HG03521 (cell line): ENCODE measurements around the gene NDOR1.
A peak's percentile ranks its signal among the peaks of the same experiment; 100 is the strongest.

ENCODE experiments used
- ATAC-seq: cut with Tn5 transposase; IDR thresholded peaks from one replicate; pipeline ENCODE4 v1.9.1; 2021; ENCODE audit warnings: mild to moderate bottlenecking, moderate library complexity; ENCODE audit not compliant: unreplicated experiment

NDOR1 gene

DNA sequence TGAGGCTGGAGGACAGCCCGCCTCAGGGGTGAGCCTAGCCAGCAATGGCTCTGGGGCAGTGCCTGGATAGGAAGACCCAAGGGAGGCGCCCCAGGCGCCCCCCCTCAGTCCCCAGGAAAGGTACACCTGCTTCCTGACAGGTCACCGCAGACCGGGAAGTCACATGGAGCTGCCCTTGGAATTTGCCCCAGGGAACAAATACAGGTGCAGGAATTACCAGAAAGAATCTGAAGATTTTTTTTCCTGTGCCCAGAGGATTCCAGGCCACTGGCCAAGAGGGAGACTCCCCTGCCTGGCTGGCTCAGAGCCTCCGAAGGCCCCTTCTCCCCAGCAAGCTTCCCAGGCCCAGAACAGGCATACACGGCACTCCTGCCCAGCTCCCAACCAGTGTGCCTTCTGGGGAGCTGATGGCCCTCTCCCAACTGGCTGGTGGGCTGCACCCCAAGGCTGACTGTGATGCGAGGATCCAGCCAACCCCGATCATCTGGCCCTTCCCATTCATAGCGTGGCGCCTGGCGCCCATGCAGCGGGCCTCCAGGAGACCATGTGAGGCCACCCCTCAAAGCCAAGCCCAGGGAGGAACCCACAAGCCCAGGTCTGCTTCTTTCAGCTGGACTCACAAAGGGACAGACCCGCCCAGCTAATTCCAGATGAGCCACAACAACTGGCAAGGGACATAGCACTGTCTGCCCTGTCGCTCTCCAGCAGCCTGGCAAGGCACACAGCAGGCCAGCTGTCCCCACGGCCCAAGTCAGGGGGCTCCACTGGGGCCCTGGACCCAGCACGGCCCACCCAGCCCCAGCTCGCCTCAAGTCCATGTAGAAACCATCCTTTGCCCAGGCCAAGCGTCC is 7.2 kb upstream of the NDOR1 start:
- ATAC-seq = no peak

DNA sequence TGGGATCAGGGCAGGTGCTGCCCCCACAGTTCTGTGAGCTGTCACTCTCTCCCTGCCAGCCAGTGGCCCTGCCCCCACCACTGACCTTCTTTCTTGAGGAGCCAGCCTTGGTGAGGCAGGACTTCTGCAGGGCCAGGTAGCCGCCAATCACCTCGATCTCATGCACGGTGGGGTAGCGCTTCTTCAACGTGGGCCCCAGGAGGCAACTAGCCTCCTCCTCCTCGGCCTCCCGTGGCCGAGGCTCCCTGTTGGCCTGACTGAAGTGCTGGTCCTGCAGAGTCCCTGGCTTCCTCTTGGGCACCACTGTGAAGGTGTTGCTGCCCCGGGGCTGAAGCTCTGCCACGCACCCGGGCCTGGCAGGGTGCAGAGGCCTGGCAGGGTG is 6.6 kb upstream of the NDOR1 start:
- ATAC-seq = no peak

DNA sequence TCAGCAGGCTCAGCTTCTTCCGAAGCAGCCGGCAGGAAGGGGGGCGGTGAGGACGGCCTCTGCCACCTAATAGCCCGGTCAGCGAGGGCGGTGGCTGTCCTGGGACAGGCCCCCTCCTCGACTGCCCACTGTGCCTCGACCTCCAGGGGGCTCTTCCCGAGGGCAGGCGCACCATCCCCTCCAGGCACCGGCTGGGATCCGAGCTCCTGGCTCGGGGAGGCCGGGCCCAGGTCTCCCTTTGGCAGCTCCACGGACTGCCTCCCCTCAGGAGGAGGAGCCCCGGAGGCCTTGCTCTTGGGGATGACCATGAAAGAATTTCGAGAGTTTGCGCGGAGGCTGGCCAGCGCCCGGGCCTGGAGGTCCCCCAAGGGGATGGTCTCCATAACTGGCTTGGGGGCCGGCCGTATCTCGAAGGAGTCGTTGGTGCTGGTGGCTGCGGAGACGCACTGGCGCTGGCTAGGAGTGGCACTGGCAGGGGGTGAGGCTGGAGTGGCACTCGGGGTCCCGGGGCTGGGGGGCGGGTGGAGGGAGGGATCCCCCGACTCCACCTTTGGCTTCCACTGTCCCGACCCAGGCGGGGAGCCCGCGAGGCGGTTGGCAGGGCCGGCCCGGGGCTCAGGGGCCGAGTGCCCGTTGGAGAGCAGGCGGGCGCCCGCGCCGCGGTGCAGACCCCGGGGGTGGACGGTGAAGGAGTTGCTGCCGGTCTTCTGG is 5.9 kb upstream of the NDOR1 start:
- ATAC-seq = no peak

DNA sequence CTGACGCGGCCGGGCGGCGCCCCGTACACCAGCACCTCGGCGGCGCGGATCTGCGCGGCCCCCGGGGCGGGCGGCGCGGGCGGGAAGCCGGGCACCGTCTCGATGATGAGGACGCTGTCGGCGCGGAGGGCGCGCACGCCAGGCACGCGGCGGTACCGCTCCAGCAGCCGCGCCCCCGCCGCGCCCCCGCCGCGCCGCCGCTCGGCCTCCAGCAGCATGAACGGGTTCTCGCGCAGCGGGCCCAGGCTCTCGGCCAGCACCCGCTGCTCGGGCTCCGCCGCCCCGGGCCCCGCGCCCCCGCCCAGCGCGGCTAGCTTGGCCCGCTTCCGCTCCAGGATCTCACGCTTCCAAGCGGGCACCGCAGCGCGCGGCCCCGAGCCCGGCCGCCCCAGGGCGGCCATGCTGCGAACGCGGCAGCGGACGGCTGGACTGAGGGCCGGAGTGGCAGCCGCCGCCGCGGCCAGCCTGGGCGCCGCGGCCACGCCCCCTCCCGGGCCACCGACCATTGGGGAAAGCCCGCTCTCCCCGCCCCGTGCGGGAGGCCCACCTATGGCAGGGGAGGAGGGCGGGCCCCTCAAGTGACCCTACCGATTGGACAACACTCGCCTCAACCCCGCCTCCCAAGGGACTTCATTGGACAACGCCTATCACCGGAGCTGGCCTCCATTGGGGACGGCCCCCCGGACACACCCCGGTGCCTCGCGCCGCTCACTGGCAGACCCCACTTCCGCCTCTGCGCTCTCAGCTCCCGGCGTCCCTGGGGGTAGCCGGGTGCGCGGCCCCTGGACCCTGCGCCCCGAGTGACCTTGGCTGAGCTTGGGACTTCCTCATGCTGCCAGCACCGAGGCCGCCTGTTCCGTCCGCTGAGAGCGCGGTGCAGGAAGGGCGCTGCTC is 4.9 kb upstream of the NDOR1 start, which contains the start of gene TPRN:
Gene TPRN (minus strand): TSS at position 431 of the 894 bp plus-strand sequence. CDS start 30 bp downstream, at position 401.
- peak; percentile 87 for ATAC-seq

DNA sequence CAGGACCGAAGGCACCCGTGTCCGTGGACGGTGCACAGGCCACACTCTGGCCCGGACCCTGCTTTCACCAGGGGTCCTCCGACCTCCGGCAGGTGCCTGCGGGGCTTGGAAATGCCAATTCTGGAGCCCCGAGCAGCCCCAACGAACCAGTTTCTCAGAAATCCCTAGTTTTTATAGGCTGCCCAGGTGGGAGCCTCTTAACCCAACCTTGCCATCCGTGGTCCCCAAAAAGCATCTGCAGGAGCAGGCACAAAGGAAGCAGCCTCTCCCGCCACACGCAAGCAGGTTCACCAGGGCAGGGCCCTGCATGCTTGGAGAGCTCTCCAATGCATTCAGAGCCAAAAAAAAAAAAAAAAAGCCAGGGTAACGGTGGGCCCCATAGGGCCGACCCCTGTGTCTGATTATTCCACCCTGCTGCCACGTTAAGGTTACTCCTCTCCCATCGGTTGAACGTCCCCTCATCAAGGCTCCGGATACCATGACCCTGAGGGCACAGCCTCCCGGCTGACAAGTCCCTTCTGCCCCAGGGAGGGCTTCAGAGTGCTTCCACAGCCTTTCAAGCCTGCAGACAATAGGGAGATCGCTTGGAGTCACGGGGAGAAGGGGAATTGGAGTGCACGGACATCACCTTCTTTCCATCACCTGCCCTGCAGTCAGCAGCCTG is 4.2 kb upstream of the NDOR1 start:
- ATAC-seq = no peak

DNA sequence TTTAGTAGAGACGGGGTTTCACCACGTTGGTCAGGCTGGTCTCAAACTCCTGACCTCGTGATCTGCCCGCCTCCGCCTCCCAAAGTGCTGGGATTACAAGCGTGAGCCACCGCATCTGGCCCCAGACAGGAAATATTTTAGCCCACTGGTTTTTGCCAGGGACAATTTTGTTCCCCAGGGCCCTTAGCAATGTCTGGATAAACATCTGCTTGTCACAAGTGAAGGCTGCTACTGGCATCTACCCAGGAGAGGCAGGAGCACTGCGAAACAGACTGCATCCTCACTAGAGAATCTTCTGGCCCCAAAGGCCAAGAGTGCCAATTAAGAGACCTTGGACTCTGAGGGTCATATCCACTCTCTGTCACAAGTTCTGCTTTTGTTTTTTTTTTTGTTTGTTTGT is 2.5 kb upstream of the NDOR1 start:
- ATAC-seq = no peak

DNA sequence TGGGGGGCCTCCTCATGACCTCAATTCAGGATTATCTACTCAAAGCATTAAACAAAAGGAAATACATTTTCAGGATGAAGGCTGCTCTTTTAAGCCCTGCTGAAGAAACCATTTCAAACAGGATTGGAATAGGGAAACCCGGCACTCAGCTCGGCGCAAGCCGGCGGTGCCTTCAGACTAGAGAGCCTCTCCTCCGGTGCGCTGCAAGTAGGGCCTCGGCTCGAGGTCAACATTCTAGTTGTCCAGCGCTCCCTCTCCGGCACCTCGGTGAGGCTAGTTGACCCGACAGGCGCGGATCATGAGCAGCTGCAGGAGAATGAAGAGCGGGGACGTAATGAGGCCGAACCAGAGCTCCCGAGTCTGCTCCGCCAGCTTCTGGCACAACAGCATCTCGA is 772 bp upstream of the NDOR1 start:
- no peak for ATAC-seq

DNA sequence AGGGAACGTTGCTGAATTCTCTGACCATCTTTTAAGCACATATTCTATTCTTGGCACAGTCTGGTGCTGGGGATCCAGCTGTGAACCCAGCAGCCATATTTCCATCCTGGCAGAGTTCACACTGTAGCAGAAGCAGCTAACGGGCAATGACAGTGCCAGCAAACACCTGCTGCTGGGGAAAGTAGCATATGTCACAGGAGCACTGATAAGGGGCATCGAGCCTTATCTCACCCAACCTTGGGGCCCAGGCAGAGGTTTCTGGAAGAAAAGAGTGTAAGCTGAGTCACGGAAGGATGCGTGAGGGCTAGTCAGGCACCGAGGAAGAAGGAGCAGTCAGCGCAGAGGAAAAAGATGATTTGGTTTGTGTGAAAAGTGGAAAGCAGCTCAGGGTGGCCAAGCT is 1.1 kb downstream of the NDOR1 start:
- ATAC-seq = no peak

DNA sequence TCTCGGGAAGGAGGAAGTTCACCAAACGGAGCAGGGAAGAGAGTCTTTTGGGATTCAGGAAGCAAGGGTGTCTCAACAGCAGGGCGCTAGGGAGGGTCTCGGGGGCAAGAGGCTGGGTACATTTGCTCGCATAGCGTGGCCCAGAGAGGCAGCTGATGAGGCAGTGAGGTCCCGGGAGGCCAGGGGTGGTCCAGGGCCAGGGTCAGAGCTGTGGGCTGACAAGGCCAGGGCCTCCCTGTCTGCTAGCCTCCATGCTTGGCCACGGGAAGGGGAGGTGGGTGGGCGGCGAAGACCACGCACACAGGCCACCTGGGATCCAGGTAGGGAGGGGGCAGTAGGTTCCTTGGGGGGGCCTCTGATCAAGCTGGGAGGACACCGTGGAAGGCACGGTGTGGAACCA is 6.0 kb downstream of the NDOR1 start:
- no peak for ATAC-seq

DNA sequence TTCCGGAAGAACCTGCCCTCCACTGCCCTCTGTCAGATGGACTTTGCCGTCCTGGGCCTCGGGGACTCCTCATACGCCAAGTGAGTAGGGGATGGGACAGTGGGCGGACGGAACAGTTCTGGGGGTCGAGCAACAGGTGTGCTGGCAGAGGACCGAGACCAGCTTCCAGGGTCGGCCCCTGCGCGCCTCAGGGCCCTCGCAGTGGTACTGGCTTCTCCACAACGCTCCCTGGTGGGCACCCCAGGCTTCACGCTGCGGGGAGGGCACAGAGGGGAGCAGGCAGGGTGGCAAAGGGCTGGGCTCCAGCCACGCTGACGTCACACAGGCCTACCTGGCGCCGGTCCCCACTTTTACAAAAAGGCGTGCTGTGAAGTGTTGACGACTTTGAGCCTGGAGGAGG is 7.0 kb downstream of the NDOR1 start:
- ATAC-seq = no peak

DNA sequence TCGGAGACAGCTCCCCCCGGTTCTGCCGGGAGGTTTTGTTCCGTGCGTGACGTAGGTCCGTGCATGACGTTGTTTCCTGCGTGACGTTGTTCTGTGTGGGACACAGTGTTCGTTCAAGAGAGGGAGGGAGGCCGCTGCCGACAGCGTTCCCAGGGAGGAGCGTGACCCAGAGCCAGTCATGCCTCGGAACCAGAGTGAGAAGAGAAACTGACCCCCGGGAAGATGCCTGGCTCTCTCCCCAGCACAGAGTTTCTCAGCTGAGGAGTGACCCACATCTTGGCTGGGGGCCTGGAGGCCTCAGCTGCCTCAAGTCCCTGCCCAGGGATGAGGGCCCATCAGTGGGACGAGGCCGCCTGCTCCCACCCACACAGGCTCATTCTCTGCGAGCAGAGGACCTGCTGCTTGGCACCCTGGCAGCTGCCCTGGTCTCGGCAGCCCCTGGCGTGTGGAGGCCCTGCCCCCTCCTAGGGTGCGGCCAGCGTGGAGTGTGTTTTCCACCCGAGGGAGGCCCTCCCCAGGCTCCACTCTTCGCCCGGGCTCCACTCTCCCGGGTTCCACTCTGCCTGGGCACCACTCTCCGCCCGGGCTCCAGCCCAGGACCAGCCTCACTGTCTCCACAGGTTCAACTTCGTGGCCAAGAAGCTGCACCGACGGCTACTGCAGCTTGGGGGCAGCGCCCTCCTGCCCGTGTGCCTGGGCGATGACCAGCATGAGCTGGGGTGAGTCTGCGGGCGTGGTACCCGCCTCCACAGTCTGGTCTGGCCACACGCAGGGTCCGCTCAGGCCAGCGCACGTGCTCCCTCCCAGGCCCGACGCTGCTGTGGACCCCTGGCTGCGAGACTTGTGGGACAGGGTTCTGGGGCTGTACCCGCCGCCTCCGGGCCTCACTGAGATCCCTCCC is 7.9 kb downstream of the NDOR1 start:
- no peak for ATAC-seq

DNA sequence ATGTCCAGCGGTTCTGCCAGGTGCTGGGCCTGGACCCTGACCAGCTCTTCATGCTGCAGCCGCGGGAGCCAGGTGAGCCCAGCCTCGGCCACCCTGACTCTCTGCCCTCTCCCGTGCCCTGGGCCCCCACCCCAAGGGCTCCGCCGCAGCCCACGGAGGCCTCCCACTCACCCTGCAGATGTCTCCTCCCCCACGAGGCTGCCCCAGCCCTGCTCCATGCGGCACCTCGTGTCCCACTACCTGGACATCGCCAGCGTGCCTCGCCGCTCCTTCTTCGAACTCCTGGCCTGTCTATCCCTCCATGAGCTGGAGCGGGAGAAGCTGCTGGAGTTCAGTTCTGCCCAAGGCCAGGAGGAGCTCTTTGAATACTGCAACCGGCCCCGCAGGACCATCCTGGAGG is 9.1 kb downstream of the NDOR1 start:
- no peak for ATAC-seq

DNA sequence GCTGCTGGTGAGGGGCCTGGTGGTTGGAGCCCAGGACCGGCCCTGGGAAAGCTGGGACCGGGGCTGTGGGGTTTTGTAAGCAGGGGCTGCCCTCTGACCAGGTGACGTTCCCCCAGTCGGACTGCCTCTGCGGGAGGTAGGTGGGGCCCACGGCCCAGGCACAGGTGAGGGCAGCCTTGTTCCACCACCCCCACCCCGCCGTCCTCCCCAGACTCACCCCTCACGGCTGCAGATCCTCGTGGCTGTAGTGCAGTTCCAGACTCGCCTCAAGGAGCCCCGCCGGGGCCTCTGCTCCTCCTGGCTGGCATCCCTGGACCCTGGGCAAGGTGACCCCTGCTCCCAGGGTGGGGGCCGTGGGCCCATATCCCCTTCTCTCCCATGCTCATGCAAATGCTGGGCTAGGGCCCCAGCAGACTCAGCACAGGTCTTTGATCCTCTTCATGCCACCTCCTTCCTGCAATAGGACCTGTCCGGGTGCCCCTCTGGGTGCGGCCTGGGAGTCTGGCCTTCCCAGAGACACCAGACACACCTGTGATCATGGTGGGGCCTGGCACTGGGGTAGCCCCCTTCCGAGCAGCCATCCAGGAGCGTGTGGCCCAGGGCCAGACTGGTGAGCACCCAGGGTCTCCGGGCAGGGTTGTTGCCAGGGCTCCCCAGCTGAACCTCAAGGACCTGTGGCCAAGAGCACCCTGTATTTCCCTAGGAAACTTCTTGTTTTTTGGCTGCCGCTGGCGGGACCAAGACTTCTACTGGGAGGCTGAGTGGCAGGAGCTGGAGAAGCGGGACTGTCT is 9.9 kb downstream of the NDOR1 start:
- no peak for ATAC-seq

DNA sequence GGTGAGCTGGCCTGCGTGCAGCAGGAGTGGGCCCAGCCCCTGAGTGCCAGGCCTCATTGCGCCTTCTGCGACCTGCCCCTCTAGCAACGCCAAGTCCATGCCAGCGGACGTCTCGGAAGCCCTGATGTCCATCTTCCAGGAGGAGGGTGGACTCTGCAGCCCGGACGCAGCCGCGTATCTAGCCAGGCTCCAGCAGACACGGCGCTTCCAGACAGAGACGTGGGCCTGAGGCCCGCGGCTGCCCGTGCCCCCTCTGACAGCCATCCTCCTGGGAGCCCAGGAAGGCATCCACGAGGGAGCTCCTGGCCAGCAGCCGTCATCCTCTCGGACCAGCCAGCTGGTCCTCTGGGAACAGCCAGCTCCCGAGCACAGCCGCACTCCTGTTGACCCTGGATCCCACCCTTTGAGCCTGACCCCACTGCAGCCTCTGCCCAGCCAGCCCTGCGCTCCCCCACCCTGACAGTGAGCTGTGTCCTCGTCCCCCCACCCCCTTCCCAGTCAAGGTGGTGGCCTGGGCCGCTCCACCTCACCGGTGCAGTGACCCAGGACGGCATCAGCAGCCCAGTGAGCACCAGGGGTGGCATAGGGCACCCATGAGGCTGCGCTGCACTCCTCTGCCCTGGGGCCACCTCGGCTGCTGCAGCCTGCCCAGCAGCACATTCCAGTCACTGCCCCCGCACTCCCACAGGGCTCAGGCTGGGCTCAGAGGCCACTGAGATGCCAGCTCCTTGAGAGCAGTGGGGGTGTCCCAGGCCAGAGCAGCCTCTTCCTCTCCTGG is 10.9 kb downstream of the NDOR1 start:
- no peak for ATAC-seq

DNA sequence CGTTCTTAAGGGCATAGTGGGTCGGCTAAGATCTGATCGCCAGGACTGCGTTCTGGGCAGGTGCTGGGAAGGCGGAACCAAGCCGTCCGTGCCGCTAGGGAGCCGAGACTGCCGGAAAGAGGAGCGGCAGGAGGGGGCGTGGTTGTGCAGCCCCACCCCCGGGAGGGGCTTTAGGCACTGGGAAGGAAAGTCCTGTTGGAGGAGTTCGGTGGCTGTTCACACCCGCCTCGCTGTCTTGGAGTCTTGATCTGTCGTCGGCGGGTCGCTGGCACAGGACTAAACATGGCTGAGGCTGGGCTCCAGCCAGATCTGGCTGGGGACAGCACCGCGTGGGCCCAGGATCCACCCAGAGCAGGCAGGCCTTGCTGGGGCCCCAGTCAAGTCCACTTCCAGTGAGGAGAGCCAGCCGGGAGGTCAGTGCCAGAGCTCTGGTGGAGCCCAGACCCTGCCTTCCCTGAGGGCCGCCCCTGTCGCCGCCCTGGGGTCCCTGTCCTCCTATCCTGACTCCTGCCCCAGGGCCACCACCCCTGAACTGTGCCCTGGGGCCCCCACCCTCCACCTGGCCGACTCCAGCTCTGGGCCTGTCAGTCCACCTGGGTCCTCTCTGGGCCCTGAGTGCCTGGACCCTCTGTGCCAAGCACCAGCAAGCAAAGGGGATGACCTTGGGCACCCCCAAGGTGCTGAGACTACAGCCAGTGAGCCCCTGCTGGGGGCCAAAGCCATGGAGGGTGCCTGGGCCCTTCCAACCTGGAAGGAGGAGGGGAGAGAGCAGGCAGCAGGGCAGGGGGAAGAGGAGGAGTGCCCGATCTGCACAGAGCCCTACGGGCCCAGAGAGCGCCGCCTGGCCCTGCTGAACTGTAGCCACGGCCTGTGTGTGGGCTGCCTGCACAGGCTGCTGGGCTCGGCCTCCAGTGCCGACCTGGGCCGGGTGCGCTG is 12.0 kb downstream of the NDOR1 start:
- ATAC-seq = no peak

DNA sequence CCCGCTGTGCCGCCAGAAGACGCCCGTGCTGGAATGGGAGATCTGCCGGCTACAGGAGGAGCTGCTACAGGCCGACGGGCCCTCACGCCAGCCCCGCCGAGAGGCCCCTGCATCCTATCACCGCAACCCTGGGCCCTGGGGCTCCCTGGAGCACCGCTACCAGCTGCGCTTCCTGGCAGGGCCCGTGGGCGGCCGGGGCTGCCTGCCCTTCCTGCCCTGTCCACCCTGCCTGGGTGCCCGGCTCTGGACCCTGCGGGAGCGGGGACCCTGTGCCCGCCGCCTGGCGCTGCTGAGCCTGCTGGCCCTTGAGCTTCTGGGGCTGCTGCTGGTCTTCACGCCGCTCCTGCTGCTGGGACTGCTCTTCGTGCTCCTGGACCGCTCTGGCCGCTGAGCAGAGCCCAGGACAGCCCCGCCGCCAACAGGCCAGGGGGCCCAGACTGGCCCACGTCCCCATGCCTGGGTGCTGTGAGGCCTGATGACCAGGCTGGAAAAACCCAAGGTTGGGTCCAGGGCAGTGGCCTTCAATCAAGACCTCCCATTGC is 12.8 kb downstream of the NDOR1 start:
- ATAC-seq = no peak

DNA sequence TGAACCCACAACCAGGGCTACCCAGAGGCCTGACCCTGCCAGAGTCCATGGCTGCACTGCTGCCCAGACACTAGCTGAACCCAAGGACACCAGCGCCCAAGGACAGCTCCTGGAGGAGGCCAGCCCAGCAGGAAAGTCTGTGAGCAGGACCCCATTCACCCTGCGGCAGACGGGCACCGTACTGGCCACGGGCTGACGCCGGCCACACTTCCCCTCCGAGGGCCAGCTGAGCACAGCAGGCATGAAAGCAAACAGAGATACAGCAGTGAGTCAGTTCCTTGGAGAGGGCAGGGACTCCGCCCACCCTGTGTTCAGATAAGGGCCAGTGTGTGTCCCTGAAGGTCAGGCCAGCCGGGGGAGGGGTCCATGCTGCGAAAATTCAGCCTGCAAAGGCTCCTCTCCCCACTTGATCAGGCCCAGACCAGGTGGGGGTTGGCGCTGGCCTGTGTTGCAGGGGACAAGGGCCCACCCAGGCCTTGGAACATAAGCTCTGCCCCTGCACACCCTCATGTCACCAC is 13.3 kb downstream of the NDOR1 start:
- ATAC-seq = no peak
